Endothelial cell of umbilical vein (primary cell): ENCODE results near the gene PTPN13. TPM values are rescaled to one million over a fixed set of nuclear protein-coding genes. Genes with fewer than 3 reads are reported as not detected.

Experiments
- BruUV-seq: library from RNA; stranded (reverse); fragments of 400-500 nt; replicated peaks from 2 replicates; lab custom pipeline; 2021; lab: Mats Ljungman, UMichigan
- CTCF ChIA-PET: fragments of 300-600, 350-600 bp; sonication (Branson Sonifier 250); formaldehyde crosslinking; loops from one replicate; lab custom pipeline; 2021; ENCODE audit warnings: antibody characterized with exemption, inconsistent platforms; lab: Charles Lee
- POLR2A ChIA-PET: fragments of 300-600, 350-600 bp; sonication (Branson Sonifier 250); formaldehyde crosslinking; loops from one replicate; lab custom pipeline; 2021; ENCODE audit warnings: antibody characterized with exemption, inconsistent platforms; lab: Charles Lee
- DNase-seq: peaks from one replicate; pipeline ENCODE4 v3.0.0-alpha.2; 2011; ENCODE audit warnings: low read depth, low spot score
- FAIRE-seq: peaks from 2 replicates; lab custom pipeline; 2011; peaks lifted over from hg19 to GRCh38; lab: Jason Lieb, UNC
- H2AFZ ChIP-seq: 2 replicates; pipeline ENCODE4 v1.6.0; 2012; ENCODE audit warnings: low read depth, low read length, control low read depth, inconsistent platforms
- H3K27ac ChIP-seq: 2 replicates; pipeline ENCODE4 v1.5.1; 2011; ENCODE audit warnings: low read depth, mild to moderate bottlenecking, control low read depth, low read length, moderate library complexity; ENCODE audit not compliant: insufficient read depth
- H3K27me3 ChIP-seq, 2 experiments: 2 replicates each; pipeline versions ENCODE4 v1.6.0 to v1.6.1; 2011; ENCODE audit warnings: low read length in 2 of 2, mixed read lengths in 1 of 2; ENCODE audit not compliant: control insufficient read depth in 2 of 2, insufficient read depth in 2 of 2
- H3K36me3 ChIP-seq, 2 experiments: 2 replicates in 1 of 2; 3 replicates in 1 of 2; pipeline ENCODE4 v1.5.1; 2011; ENCODE audit warnings: low read length in 2 of 2, mild to moderate bottlenecking in 1 of 2, moderate library complexity in 1 of 2; ENCODE audit not compliant: control insufficient read depth in 2 of 2, insufficient read depth in 2 of 2; ENCODE audit errors: extremely low read depth in 1 of 2
- H3K4me1 ChIP-seq: 3 replicates; pipeline ENCODE4 v1.5.1; 2011; ENCODE audit warnings: mild to moderate bottlenecking, low read length; ENCODE audit not compliant: control insufficient read depth, insufficient read depth; ENCODE audit errors: extremely low read depth
- H3K4me2 ChIP-seq: 2 replicates; pipeline ENCODE4 v1.6.1; 2011; ENCODE audit warnings: low read length, control low read depth, mixed read lengths; ENCODE audit not compliant: insufficient read depth
- H3K4me3 ChIP-seq, 3 experiments: fragments of 200-600 bp in 1 of 3; sonication (generic), shearing (Covaris generic) in 1 of 3; replicated peaks in 1 of 3; 2 replicates each; pipeline ENCODE4 v1.5.1; 2011 to 2016; ENCODE audit warnings: control low read depth in 3 of 3, low read length in 3 of 3, mild to moderate bottlenecking in 2 of 3, inconsistent platforms in 1 of 3, low read depth in 1 of 3, moderate library complexity in 1 of 3; ENCODE audit not compliant: insufficient read depth in 1 of 3
- H3K79me2 ChIP-seq: 2 replicates; pipeline ENCODE4 v1.6.0; 2012; ENCODE audit warnings: low read length, inconsistent platforms; ENCODE audit not compliant: control insufficient read depth, insufficient read depth
- H3K9ac ChIP-seq: replicated peaks from 2 replicates; pipeline ENCODE3; 2011; ENCODE audit warnings: low read length, control low read depth; ENCODE audit not compliant: insufficient read depth; ENCODE audit errors: extremely low read depth
- H3K9me1 ChIP-seq: replicated peaks from 3 replicates; pipeline ENCODE4 v1.6.0; 2011; ENCODE audit warnings: mild to moderate bottlenecking, low read length; ENCODE audit not compliant: control insufficient read depth, insufficient read depth; ENCODE audit errors: extremely low read depth
- H3K9me3 ChIP-seq: replicated peaks from 2 replicates; pipeline ENCODE4 v1.5.1; 2012; ENCODE audit warnings: low read length, inconsistent platforms; ENCODE audit not compliant: control insufficient read depth, insufficient read depth
- H4K20me1 ChIP-seq: replicated peaks from 2 replicates; pipeline ENCODE3; 2011; ENCODE audit warnings: mild to moderate bottlenecking, low read length; ENCODE audit not compliant: control insufficient read depth, insufficient read depth; ENCODE audit errors: extremely low read depth
- EZH2 ChIP-seq: IDR thresholded peaks from 2 replicates; pipeline ENCODE4 v1.6.1; 2012; ENCODE audit warnings: borderline replicate concordance, low read depth, mild to moderate bottlenecking, moderate library complexity, low read length, inconsistent platforms; ENCODE audit not compliant: severe bottlenecking
- FOS ChIP-seq: IDR thresholded peaks from 2 replicates; pipeline ENCODE4 v1.6.1; 2011; ENCODE audit warnings: mild to moderate bottlenecking, low read length, moderate library complexity, borderline replicate concordance; ENCODE audit not compliant: insufficient read depth
- GATA2 ChIP-seq: IDR thresholded peaks from 2 replicates; pipeline ENCODE4 v1.7.0; 2011; ENCODE audit warnings: low read depth, mild to moderate bottlenecking, moderate library complexity, mixed read lengths, low read length; ENCODE audit not compliant: insufficient read length, insufficient read depth
- JUN ChIP-seq: IDR thresholded peaks from 2 replicates; pipeline ENCODE4 v1.6.1; 2011; ENCODE audit warnings: borderline replicate concordance, low read depth; ENCODE audit not compliant: insufficient read length, insufficient read depth
- MYC ChIP-seq: IDR thresholded peaks from one replicate; pipeline ENCODE4 v1.6.1; 2011; ENCODE audit warnings: mild to moderate bottlenecking, low read depth, low read length
- POLR2A ChIP-seq: IDR thresholded peaks from 2 replicates; pipeline ENCODE4 v1.6.1; 2012; ENCODE audit warnings: low read depth, mild to moderate bottlenecking, control low read depth, low read length
- POLR2AphosphoS5 ChIP-seq: IDR thresholded peaks from 2 replicates; pipeline ENCODE4 v1.6.1; 2012; ENCODE audit warnings: low read depth, mild to moderate bottlenecking, control low read depth, low read length, moderate library complexity; ENCODE audit not compliant: insufficient read depth
- dilution Hi-C: fragments of 300-500 bp; cut with MboI; formaldehyde crosslinking; loops from one replicate; pipeline ENCODE4 v1.15.0; 2019; ENCODE audit warnings: low sequenced_read_pairs; ENCODE audit not compliant: extremely low pct_ligation_motif_present
- intact Hi-C: fragments of 100-400 bp; cut with micrococcal nuclease; formaldehyde crosslinking; loops from one replicate; pipeline ENCODE4 v1.10.0; 2022
- polyA plus RNA-seq, 4 experiments: library from polyadenylated mRNA; depleted of rRNA in 3 of 4; stranded (reverse) in 3 of 4; unstranded in 1 of 4; fragments of >200 nt; gene quantifications; 2 replicates each; pipeline versions ENCODE4 v1.2.1 to v1.2.3, GENCODE V29; 2011 to 2012; ENCODE audit warnings: missing spikeins in 1 of 4
- total RNA-seq: library from RNA; stranded (reverse); gene quantifications from 2 replicates; pipeline ENCODE4 v1.2.3, GENCODE V29; 2021
- TF ChIP-seq, protein P1 (sequence below): IDR thresholded peaks from 2 replicates; pipeline ENCODE4 v1.6.1; 2011; ENCODE audit not compliant: insufficient read depth, insufficient read length
- TF ChIP-seq, protein P2 (sequence below), 2 donors: IDR thresholded peaks; 1 replicate in 1 of 2; 2 replicates in 1 of 2; pipeline ENCODE4 v1.5.1; 2011; ENCODE audit warnings: low read length in 2 of 2, mild to moderate bottlenecking in 2 of 2, moderate library complexity in 2 of 2, control low read depth in 1 of 2, inconsistent platforms in 1 of 2, low read depth in 1 of 2; ENCODE audit not compliant: insufficient read depth in 1 of 2; ENCODE audit errors: extremely low read depth in 1 of 2

Gene PTPN13
- total and polyA plus RNA-seq, 2 donors (not counting 3 experiments of a cell fraction or from before 2014, with no cell fraction given), result 0.69 to 2.9 TPM

DNA sequence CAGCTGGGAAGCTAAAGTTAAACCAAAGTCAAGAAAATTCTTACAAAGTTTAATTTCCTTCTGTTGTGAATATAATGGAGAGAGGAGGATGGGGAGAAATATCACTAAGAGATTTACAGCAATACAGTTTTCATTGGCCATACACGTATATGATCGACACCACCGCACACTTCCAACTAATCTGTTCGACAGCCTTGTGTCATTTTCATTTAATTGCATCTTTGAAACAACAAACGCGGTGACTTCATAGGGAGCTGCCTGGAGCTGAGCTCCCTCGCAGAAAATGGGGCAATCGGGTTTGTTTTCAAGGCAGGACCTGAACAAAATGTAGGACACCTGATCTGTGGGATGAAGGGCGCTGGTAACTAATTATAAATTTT, 1.3 kb downstream of the PTPN13 start:
- H4K20me1 ChIP-seq, result no peaks in the 10 kb centered on the region
- peak overlapping the region; percentile 95 for H2AFZ ChIP-seq
- no TSS peak for BruUV-seq
- H3K36me3 ChIP-seq, result no peaks in the 10 kb centered on the region
- intact Hi-C loops, result loop anchor here (2.0 to 10.0 kb wide), 4 partner anchors 97 to 829 kb away; partner anchors contain the start of gene NUDT9
- FAIRE-seq, result no peak
- H3K79me2 ChIP-seq, result no peaks in the 10 kb centered on the region
- peak; percentile 52 for DNase-seq
- H3K4me2 ChIP-seq, result peak overlapping the region; percentile 81
- TF ChIP-seq, protein P1, sequence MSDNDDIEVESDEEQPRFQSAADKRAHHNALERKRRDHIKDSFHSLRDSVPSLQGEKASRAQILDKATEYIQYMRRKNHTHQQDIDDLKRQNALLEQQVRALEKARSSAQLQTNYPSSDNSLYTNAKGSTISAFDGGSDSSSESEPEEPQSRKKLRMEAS, result no peak
- no peak for TF ChIP-seq MYC
- TF ChIP-seq FOS, result no peak
- TF ChIP-seq GATA2, result no peak
- no peak for TF ChIP-seq POLR2AphosphoS5
- no peak for TF ChIP-seq POLR2A
- peak overlapping the region; percentile 14 for H3K9ac ChIP-seq
- H3K4me1 ChIP-seq, result peaks cover 12% of the 10 kb centered on the region
- no peaks in the 10 kb centered on the region for H3K9me3 ChIP-seq
- H3K4me3 ChIP-seq, result peak overlapping the region; percentile 38 to 83 (median 70)
- no peak overlapping the region for H3K27ac ChIP-seq
- no peaks in the 10 kb centered on the region for H3K9me1 ChIP-seq
- ChIA-PET POLR2A (no interaction called here), CTCF (interaction anchor here (1.2 to 2.0 kb wide), 5 partner anchors 13 to 99 kb away, joined by 3 to 5 read pairs (median 5); no protein-coding TSS in a partner anchor)
- H3K27me3 ChIP-seq, result no peaks in the 10 kb centered on the region
- dilution Hi-C loops, result no loop called here

DNA sequence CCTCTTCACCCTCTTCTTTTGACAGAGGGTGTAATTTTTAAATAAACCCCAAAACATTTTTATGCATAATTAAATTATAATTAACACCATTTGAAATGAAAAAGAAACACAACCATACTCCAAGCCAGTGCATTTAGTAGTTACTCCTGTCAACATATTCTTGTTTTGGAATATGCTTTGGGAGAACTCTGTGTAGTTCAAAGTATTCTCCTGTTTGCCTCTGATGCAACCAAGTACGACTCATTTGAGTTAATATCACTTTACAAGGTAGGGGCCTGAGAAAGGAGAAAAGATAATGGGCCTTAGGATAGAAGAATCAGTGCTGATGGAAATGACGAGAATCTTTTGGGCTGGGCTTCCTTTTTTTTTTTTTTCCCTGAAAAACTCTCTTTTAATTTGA, 2.7 kb downstream of the PTPN13 start:
- no peaks in the 10 kb centered on the region for H3K9me3 ChIP-seq
- no peaks in the 10 kb centered on the region for H4K20me1 ChIP-seq
- no peaks in the 10 kb centered on the region for H3K36me3 ChIP-seq
- H3K27ac ChIP-seq, result no peak overlapping the region
- intact Hi-C loops (loop anchor here (10.0 kb wide), 3 partner anchors 508 to 828 kb away; partner anchors contain the start of gene NUDT9), dilution Hi-C loops (no loop called here)
- DNase-seq, result no peak
- FAIRE-seq, result no peak
- BruUV-seq, result no TSS peak
- no peaks in the 10 kb centered on the region for H3K9me1 ChIP-seq
- ChIA-PET CTCF (interaction anchor here (2.0 kb wide), 1 partner anchor 15 kb away, joined by 5 read pairs; no protein-coding TSS in a partner anchor), POLR2A (no interaction called here)
- H2AFZ ChIP-seq, result no peak overlapping the region
- no peak overlapping the region for H3K4me3 ChIP-seq
- no peak overlapping the region for H3K9ac ChIP-seq
- H3K27me3 ChIP-seq, result no peaks in the 10 kb centered on the region
- no peaks in the 10 kb centered on the region for H3K79me2 ChIP-seq
- peaks cover 12% of the 10 kb centered on the region for H3K4me1 ChIP-seq
- no peak for TF ChIP-seq GATA2
- TF ChIP-seq EZH2, result no peak
- no peak for TF ChIP-seq FOS
- TF ChIP-seq, protein P1, result no peak
- no peak for TF ChIP-seq JUN
- no peak for TF ChIP-seq POLR2A
- TF ChIP-seq, protein P2, sequence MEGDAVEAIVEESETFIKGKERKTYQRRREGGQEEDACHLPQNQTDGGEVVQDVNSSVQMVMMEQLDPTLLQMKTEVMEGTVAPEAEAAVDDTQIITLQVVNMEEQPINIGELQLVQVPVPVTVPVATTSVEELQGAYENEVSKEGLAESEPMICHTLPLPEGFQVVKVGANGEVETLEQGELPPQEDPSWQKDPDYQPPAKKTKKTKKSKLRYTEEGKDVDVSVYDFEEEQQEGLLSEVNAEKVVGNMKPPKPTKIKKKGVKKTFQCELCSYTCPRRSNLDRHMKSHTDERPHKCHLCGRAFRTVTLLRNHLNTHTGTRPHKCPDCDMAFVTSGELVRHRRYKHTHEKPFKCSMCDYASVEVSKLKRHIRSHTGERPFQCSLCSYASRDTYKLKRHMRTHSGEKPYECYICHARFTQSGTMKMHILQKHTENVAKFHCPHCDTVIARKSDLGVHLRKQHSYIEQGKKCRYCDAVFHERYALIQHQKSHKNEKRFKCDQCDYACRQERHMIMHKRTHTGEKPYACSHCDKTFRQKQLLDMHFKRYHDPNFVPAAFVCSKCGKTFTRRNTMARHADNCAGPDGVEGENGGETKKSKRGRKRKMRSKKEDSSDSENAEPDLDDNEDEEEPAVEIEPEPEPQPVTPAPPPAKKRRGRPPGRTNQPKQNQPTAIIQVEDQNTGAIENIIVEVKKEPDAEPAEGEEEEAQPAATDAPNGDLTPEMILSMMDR (IDR thresholded peaks at IDR 0.05; ENCODE audit: extremely low read depth in 1 of 2, insufficient read depth in 1 of 2, low read depth in 1 of 2, low read length in 2 of 2), result no peak
- TF ChIP-seq POLR2AphosphoS5, result no peak
- no peak for TF ChIP-seq MYC
- H3K4me2 ChIP-seq, result no peak overlapping the region
